ENCODE measurements around the gene NDFIP2. TPM values are rescaled to one million over a fixed set of nuclear protein-coding genes. Genes with fewer than 3 reads are reported as not detected.

Gene NDFIP2
- total and polyA plus RNA-seq, 12 donors, result 9.9 to 42.7 (median 33.2) TPM

DNA sequence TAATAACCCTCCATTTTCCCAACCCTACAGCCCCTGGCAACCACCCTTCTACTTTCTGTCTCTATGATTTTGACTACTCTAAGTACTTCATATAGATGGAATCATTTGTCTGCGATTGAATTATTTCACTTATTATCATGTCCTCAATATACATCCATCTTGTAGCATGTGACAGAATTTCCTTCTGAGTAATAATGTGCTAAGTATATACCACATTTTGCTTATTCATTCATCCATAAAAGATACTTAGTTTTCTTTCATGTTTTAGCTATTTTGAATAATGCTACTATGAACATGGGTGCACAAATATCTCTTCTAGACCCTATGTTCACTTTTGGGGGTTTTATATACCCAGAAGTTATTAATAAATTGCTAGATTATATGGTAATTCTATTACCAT lies 17.4 kb upstream of the NDFIP2 start:
- no peak overlapping the region for H3K27ac ChIP-seq
- H3K27me3 ChIP-seq, result no peaks in the 10 kb centered on the region
- H3K9me3 ChIP-seq, result no peaks in the 10 kb centered on the region
- no peak for ATAC-seq
- intact Hi-C loops (cut with DNase I), result no loop called here
- H3K4me1 ChIP-seq, result no peaks in the 10 kb centered on the region
- H3K36me3 ChIP-seq, result no peaks in the 10 kb centered on the region
- DNase-seq, result no peak
- TF ChIP-seq, protein P1, sequence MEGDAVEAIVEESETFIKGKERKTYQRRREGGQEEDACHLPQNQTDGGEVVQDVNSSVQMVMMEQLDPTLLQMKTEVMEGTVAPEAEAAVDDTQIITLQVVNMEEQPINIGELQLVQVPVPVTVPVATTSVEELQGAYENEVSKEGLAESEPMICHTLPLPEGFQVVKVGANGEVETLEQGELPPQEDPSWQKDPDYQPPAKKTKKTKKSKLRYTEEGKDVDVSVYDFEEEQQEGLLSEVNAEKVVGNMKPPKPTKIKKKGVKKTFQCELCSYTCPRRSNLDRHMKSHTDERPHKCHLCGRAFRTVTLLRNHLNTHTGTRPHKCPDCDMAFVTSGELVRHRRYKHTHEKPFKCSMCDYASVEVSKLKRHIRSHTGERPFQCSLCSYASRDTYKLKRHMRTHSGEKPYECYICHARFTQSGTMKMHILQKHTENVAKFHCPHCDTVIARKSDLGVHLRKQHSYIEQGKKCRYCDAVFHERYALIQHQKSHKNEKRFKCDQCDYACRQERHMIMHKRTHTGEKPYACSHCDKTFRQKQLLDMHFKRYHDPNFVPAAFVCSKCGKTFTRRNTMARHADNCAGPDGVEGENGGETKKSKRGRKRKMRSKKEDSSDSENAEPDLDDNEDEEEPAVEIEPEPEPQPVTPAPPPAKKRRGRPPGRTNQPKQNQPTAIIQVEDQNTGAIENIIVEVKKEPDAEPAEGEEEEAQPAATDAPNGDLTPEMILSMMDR (IDR thresholded peaks at IDR 0.05), result no peak
- WGBS, 2 donors, result 96 to 97% methylated on average over 1 of the region's 1 CpG
- no peak overlapping the region for H3K4me3 ChIP-seq

DNA sequence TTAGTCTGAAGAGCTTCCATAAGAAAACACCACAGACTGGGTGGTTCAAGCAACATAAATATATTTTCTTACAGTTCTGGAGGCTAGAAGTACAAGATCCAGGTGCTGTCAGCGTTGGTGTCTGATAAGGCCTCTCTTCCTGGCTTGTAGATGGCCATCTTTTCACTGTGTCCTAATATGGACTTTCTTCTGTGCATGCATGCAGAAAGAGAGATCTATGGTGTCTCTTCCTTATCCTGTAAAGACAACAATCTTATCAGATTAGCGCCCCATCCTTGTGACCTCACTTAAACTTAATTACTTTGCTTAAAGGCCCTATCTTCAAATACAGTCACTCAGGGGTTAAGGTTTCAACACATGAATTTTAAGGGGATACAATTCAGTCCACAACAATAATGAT lies 14.1 kb upstream of the NDFIP2 start:
- intact Hi-C loops (cut with DNase I), result no loop called here
- Histone ChIP-seq H3K27ac (no peak overlapping the region), H3K4me3 (no peak overlapping the region), H3K9me3 (no peaks in the 10 kb centered on the region), H3K4me1 (no peaks in the 10 kb centered on the region), H3K27me3 (no peaks in the 10 kb centered on the region), H3K36me3 (no peaks in the 10 kb centered on the region)
- TF ChIP-seq, protein P1 (IDR thresholded peaks at IDR 0.05), result no peak
- no peak for ATAC-seq
- no peak for DNase-seq
- WGBS, 2 donors, result 49 to 58% methylated on average over 2 of the region's 2 CpGs

DNA sequence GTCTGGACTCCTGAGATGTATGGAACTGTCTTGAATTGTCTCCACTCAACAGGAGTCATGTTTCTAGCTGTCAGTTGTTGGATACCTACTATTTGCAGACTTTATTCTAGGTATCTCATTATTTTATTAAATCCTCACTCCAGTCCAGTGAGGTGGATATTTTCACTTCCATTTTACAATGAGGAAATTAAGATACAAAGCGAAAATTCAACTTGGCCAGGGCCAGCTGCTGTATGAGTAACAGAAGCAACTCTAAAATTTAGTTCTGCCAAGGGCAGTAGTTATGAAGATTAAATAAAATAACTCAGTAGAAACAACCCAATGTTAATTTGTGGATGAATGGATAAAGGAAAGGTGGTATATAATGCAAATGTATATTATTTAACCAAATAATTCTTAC lies 12.6 kb upstream of the NDFIP2 start:
- WGBS, 2 donors, result 83 to 89% methylated on average over 1 of the region's 1 CpG
- TF ChIP-seq, protein P1 (IDR thresholded peaks at IDR 0.05), result no peak
- Histone ChIP-seq H3K4me1 (no peaks in the 10 kb centered on the region), H3K4me3 (no peak overlapping the region), H3K9me3 (no peaks in the 10 kb centered on the region), H3K36me3 (no peaks in the 10 kb centered on the region), H3K27ac (no peak overlapping the region), H3K27me3 (peaks cover 0 to 6% (median 0%) of the 10 kb centered on the region in 7 donors)
- intact Hi-C loops (cut with DNase I), result no loop called here
- ATAC-seq (no peak), DNase-seq (no peak)

DNA sequence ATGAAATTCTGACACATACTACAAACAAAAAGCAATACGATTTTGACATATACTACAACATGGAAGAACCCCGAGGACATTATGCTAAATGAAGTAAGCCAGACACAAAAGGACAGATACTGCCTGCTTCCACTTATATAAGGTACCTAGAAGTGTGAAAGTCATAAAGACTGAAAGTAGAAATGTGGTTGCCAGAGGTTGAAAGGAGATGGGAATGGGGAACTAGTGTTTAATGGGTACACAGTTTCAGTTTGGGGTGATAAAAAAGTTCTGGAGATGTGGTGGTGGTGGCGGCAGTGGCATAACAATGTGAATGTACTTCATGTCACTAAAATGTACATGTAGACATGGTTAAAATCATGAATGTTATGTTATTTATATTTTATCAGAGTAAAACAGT lies 12.1 kb upstream of the NDFIP2 start:
- H3K27ac ChIP-seq, result no peak overlapping the region
- ATAC-seq, result no peak
- WGBS, 2 donors, result 88 to 94% methylated on average over 3 of the region's 3 CpGs

More for the DNA sequence above, 12.1 kb upstream of the NDFIP2 start:
- Histone ChIP-seq H3K4me1 (no peaks in the 10 kb centered on the region), H3K27me3 (peaks cover 0 to 6% (median 0%) of the 10 kb centered on the region in 7 donors), H3K36me3 (no peaks in the 10 kb centered on the region), H3K4me3 (no peak overlapping the region), H3K9me3 (peaks cover 0 to under 1% (median 0%) of the 10 kb centered on the region in 11 donors)
- intact Hi-C loops (cut with DNase I), result no loop called here
- TF ChIP-seq, protein P1 (IDR thresholded peaks at IDR 0.05), result no peak
- no peak for DNase-seq
